ENCODE data around the gene AKAP5.

Gene AKAP5

GRCh38 chr14:64463195-64463594 lies 2.1 kb upstream of the AKAP5 start:
- DNase-seq = no peak

DNA sequence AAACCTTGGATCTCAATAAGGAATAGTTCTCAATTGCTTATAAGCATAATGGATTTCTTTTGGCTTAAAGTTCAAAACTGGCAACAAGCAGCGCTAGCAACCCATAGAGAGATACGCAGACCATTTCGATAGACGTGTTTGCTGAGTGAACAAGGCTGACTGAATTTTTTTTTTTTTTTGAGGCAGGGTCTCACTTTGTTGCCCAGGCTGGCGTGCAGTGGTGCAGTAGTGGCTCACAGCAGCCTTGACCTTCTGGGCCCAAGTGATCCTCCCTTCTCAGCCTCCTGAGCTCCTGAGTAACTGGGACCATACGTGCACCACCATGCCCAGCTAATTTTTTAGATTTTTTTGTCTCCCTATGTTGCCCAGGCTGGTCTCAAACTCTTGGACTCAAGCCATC lies 1.4 kb upstream of the AKAP5 start:
- DNase-seq = no peak

GRCh38 chr14:64464651-64465050 lies 648 bp upstream of the AKAP5 start:
- no peak for DNase-seq

DNA sequence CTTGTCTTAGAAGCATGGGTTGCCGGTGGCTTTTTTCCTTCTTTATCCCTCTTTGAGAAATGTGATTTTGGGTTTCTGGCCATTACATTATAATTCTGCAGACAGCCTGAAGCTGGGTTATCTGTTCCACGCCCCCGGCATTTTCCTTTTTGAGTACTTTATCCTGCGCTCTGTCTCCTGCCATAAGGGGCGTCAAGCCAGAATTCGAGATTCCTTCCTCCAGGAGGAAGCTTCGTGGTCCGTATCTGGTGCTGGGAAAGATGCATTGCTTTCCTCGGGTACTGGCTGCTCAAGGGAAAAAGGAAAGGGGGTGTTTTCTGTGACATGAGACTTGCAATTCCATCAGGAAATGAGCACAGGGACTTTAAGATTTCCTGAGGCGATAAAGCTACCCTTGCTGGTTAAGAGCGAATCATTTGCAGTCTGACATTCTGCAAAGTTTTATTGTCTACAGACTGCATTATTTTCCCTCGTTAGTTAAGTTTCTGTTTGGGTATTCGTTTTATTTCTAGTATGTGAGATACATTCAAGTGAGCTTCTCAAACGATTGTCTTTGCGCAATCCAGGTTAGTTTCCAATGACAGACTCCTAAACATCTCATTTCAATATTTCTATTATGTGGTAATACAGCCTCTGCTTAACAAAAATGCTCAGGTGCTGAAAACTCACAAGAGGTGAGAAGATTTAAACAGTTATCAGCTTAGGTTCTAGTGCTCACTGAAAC lies 694 bp downstream of the AKAP5 start:
- DNase-seq = no peak

DNA sequence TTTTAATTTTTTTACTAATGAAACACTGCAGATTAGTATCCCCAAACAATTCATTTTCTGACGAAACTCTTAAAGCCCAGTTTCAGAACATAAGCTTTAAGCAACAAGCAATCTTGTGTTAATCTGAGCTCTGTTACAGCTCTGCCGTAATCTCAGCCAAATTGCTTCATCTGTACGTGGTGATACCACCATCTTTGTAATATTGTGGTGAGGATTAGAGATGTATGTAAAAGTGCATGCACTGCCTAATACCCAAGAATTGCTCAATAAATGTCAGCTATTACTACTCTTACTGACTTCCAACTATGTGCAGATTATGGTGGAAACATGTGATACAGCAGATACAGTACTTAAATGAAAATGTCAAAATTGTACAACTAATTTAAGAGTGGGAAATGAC lies 1.8 kb downstream of the AKAP5 start:
- no peak for DNase-seq

DNA sequence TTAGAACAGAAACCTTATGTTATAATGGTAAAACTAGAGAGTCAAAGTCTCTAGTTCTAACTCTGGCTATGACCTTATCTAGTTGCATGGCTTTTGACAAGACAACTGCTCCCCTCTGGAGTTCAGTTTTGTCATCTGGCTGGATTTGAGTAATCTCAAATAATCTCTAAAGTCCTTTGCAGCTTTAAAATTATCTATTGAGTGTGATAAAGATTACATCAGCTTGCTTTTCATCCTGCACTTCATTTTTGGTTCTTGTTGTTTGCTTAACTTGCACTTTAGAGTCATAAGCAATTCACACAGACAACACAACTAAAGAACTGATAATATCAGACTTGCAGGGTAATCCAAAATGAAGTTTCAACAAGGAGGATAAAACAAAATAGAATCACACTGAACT lies 2.3 kb downstream of the AKAP5 start:
- DNase-seq = no peak

DNA sequence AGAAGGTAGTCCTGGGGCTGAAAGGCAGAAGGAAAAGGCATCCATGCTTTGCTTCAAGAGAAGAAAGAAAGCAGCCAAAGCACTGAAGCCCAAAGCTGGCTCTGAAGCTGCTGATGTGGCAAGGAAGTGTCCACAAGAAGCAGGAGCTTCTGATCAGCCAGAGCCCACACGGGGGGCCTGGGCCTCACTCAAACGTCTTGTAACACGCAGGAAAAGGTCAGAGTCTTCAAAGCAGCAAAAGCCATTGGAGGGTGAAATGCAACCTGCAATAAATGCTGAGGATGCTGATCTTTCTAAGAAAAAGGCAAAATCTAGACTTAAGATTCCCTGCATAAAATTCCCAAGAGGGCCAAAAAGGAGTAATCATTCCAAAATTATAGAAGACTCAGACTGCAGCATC lies 3.2 kb downstream of the AKAP5 start:
- DNase-seq = no peak

DNA sequence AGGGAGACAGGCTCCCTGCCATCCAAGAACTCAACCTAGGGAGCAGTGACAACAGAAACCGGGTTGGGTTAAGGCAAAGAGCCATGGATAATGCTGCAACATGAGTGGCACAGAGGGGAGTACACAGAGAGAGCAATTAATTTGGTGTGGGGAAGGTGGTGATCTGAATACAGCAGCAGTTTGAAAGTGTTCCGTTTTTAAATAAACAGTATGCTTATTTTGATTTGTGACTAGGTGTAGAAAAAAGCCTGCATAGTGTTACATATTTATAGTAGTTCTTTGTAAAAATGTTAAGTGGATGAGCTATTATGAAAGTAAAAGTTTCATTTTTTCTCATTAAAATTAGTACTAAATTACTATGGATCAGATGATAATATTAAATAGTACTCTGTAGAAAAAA lies 8.7 kb downstream of the AKAP5 start:
- DNase-seq = no peak

DNA sequence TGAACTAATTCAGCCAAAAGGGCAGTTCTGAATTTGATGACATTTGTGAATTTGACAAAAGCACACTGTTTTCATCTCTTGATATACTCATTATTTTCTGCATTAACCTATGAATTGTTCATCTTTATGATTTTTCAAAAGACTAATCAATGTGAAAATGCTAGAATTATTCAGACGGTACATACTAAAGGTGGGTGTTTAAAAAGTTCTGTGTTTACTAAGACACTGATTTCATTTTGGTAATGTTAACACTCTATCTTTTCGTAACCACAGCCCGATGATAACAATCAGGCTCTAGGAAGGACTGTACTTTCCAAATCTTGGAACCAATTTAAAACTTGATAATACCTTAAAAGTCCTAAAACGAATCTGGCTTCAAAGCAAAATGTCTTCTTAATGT lies 9.4 kb downstream of the AKAP5 start:
- DNase-seq = no peak

GRCh38 chr14:64475585-64476273 lies 10.4 kb downstream of the AKAP5 start:
- DNase-seq = no peak

DNA sequence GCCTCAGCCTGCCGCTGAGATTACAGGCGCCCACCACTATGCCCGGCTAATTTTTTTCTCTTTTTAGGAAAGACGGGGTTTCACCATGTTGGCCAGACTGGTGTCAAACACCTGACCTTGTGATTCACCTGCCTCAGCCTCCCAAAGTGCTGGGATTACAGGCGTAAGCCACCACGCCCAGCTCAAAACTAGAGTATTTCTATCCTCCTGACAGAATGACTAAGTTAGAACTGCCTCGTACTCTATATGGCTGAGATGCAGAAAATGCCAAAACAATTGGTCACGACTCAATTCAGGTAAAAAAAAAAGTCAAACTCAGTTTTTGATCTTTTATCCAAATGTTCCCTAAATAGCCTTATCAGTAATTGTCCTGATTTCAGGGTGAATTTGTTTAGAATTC lies 11.1 kb downstream of the AKAP5 start:
- DNase-seq = no peak

DNA sequence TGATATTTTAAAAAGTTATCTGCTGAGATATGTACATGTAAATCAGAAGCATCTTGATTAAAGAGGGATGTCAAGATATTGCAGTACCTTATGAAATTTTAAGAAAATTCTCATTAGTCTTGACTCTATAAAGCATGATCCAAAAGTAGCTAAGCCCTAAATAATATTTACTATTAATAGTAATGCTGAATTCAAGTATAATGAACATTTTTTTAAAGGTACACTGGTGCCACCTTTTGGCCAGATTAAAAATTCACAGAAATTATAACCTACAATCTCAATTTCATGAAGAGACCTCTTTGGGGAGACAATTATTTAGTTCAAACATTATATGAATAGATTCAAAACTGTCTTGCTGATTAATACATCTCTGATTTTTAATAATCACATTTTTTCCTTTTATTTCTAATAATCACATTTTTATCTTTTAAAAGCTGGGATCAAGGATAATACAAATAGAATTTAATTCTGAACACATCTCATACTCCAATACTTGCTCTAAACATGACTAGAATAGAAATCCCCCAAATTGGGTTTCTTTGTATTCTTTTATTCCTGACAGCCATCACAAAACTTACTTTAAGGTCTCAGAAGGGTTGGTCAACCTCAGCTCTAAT lies 13.4 kb downstream of the AKAP5 start:
- DNase-seq = no peak

DNA sequence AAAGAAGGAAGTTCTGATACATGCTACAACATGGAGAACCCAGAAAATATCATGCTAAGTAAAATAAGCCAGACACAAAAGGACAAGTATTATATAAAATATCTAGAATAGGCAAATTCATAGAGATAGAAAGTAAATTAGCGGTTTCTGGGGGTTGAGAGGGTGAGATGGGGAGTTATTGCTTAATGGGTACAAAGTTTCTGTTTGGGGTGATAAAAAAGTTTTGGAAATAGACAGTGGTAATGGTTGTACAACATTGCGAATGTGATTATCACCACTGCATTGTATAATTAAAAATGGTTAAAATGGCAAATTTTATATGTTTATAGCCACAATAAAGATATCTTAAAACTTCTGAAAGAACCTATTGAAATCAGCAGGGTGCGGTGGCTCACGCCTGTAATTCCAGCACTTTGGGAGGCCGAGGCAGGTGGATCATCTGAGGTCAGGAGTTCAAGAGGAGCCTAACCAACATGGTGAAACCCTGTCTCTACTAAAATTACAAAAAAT lies 23.3 kb downstream of the AKAP5 start:
- no peak for DNase-seq

- DNase-seq = no peak
Observed at GRCh38 chr14:64491637-64492036, 26.3 kb downstream of the AKAP5 start.

- DNase-seq = no peak
Observed at GRCh38 chr14:64493455-64493854, 28.2 kb downstream of the AKAP5 start.

DNA sequence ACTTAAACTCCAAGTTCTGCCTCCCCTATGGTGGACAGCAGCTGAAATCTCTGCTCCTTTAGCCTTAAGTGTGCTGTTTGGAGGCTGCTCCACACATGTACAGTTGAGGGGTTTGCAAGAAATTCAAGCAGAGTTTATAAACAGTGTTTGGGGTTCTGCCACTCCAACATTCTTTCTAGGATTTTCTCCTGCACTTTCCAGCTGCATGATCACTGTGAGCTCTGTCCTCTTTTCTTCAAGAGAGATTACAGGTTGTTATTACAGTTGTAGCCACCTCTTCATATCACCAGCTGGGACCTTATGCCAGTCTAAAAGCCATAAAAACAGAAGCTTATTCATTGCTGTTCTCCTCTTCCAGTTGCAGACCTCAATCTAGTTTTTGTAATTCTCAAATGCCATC lies 30.0 kb downstream of the AKAP5 start:
- DNase-seq = no peak

- no peak for DNase-seq
Observed at GRCh38 chr14:64496764-64497163, 31.5 kb downstream of the AKAP5 start.

DNA sequence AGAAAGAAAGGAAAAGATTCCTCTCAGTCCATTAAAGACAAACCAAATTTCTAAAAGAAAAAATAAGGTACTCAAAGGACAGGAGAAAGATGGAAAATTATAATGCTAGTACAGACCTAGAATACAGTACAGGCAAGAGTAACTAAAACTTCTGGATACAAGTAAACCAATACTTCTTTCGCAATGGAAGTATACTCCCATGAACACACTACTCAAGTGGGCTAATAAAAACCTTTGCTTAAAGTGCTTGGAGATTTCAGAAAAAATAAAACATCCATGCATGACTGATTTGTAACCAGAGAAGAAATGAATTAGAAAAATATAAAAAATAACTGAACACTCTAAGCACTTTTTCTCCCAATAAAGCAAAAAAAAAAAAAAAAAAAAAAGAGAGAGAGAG lies 34.8 kb downstream of the AKAP5 start:
- DNase-seq = no peak

- no peak for DNase-seq
Observed at GRCh38 chr14:64501411-64502171, 36.3 kb downstream of the AKAP5 start.

DNA sequence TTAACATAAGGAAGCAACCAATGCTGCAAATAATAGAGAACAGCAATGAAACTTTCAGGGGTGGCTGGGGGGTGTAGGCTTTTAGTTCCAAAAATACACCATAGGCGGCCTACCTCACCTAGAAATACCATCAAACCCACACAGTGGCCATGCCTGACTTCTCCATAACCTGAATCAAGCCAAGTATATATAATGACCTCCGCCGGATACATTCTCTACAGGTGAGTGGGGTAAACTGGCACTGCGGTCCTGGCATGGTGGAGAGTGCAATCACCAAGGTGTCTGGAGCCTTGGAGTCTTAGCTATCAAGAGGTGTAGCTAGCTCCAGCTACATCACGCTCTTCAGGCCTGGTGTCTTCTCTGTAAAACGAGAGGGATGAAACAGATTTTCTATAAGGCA lies 37.2 kb downstream of the AKAP5 start:
- DNase-seq = no peak

DNA sequence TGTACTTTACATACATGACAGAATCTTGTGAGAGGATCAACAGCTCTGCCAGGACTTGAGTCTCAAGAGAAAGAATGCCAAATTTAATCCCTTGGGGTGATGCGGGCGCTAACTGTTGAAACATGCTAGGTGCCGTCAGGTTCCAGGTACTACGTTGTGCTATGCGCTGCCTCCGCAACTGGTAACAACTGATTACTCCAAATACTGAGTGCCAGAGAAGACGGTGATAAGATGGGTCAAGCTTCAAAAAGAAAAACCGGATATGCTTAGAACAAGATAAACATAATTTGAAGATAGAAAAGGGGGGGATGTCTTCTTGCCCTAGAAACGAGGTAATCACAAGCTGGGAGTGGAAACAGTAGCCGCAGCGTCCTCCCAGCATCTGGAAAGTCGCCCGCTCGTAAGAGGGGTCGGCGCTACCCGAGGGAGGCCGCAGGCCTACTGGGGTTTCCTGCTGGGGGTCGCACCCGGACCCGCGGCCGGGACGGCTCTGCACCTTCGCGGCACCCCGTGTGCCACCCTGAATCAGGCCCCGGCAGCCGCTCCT lies 37.7 kb downstream of the AKAP5 start:
- peak; percentile 25 for DNase-seq

DNA sequence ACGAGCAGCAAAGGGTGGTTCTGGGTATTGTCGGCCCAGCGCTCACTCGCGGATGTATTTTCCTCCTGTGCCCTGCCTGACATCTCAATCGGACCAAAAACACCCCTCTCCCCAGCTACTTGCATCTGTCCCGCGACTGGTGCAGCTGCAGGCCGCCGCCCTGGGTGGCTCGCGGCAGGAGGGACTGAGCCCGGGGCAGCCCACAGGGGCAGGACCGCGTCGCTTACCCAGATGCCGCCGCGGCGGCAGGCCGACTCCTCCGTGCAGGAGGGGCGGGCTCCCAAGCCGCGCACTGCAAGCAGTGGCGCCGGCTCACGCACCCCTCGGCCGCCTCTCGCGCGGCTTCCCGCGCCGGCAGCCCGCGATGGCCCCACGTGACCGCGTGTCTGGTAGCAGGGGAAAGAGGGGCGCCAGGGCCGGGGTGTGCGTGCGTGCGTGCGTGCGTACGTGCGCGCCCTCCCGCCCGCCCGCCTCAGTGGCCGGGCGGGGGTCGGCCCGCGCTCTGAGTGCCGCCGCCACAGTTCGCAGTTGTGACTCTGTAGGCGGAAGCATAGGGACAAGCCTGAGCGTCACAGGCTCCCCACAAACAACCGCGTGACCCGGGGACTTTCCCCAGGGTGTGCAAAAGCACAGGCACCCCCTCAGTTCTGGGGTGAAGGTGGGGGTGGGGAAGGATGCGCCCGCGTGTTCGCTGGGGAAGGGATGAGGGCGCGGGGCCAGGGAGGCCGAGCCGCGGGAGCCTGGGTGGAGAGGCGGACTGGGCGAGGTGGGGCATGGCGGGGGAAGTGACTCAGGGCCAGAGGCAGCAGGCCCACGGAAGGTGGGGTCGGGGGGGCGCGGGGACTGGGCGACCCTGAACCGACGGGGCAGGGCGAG lies 38.4 kb downstream of the AKAP5 start, which contains the start of gene ZBTB25:
Gene ZBTB25, minus strand, starts transcription at position 405 of the 876 bp plus-strand sequence. CDS start 13,305 bp downstream, outside the sequence.
- peak; percentile 92 for DNase-seq

All from activated T-cell treated with anti-CD3 and anti-CD28 coated beads for 4 hours (primary cell).